Panc1 (cell line): ENCODE data around the gene DERL2. TPM values are rescaled to one million over a fixed set of nuclear protein-coding genes. Genes with fewer than 3 reads are reported as not detected.
"Not testable (repeated sequence)": the region's sequence is repeated elsewhere in the genome, so short reads cannot be mapped to it uniquely, and the experiment has no call there.

Experiments
- ATAC-seq: fragments of 200-7000 bp; cut with Tn5 transposase; 2 replicates; pipeline ENCODE4 v1.9.1; 2020; ENCODE audit warnings: mild to moderate bottlenecking, moderate library complexity
- BruUV-seq: library from RNA; stranded (reverse); fragments of 400-500 nt; replicated peaks from 2 replicates; lab custom pipeline; 2021; lab: Mats Ljungman, UMichigan
- CTCF ChIA-PET: fragments of 300-600 bp; sonication (Branson Sonifier 250); formaldehyde crosslinking; loops from one replicate; lab custom pipeline; 2022; ENCODE audit warnings: antibody characterized with exemption; lab: Charles Lee
- POLR2A ChIA-PET: fragments of 300-600 bp; sonication (Branson Sonifier 250); formaldehyde crosslinking; loops from one replicate; lab custom pipeline; 2022; ENCODE audit warnings: antibody characterized with exemption; lab: Charles Lee
- DNase-seq: peaks from one replicate; pipeline ENCODE4 v3.0.0-alpha.2; 2010; ENCODE audit warnings: low read depth, low spot score
- H3K27ac ChIP-seq: 2 replicates; pipeline ENCODE4 v1.5.1; 2011; ENCODE audit warnings: mild to moderate bottlenecking, low read length, inconsistent platforms
- H3K27me3 ChIP-seq: fragments of 200-500 bp; sonication (Bioruptor generic); 2 replicates; pipeline ENCODE4 v1.6.0; 2014; ENCODE audit warnings: low read length, inconsistent platforms; ENCODE audit not compliant: control insufficient read depth, insufficient read depth
- H3K36me3 ChIP-seq: fragments of 200-500 bp; sonication (Bioruptor generic); 2 replicates; pipeline ENCODE4 v1.5.1; 2014; ENCODE audit warnings: inconsistent platforms, mild to moderate bottlenecking, low read length, moderate library complexity; ENCODE audit not compliant: control insufficient read depth, insufficient read depth
- H3K4me1 ChIP-seq: 2 replicates; pipeline ENCODE4 v1.5.1; 2011; ENCODE audit warnings: inconsistent platforms, mild to moderate bottlenecking, low read length, moderate library complexity; ENCODE audit not compliant: control insufficient read depth, insufficient read depth
- H3K4me3 ChIP-seq, 2 experiments: 2 replicates each; pipeline ENCODE4 v1.5.1; 2011 to 2012; ENCODE audit warnings: low read depth in 2 of 2, low read length in 2 of 2, mild to moderate bottlenecking in 2 of 2, inconsistent platforms in 1 of 2, moderate library complexity in 1 of 2
- H3K9me3 ChIP-seq: fragments of 200-500 bp; sonication (Bioruptor generic); 2 replicates; pipeline ENCODE4 v1.5.1; 2014; ENCODE audit warnings: low read depth, mild to moderate bottlenecking, inconsistent platforms, low read length, moderate library complexity; ENCODE audit not compliant: control insufficient read depth, insufficient read depth
- CTCF ChIP-seq: fragments of 450-650 bp; IDR thresholded peaks from 2 replicates; pipeline ENCODE4 v1.5.1; 2017; ENCODE audit warnings: mild to moderate bottlenecking
- POLR2AphosphoS5 ChIP-seq: IDR thresholded peaks from 2 replicates; pipeline ENCODE4 v1.6.1; 2012; ENCODE audit warnings: mild to moderate bottlenecking, low read depth, low read length, moderate library complexity
- REST ChIP-seq, 2 experiments: IDR thresholded peaks; 2 replicates each; pipeline ENCODE4 v1.6.1; 2011 to 2012; ENCODE audit warnings: low read depth in 2 of 2, control low read depth in 1 of 2, low read length in 1 of 2, mild to moderate bottlenecking in 1 of 2, moderate library complexity in 1 of 2; ENCODE audit not compliant: insufficient read depth in 1 of 2
- SIN3A ChIP-seq: IDR thresholded peaks from 2 replicates; pipeline ENCODE4 v1.6.1; 2012; ENCODE audit warnings: low read depth, mild to moderate bottlenecking, low read length, moderate library complexity, borderline replicate concordance; ENCODE audit not compliant: insufficient read depth
- TCF7L2 ChIP-seq: IDR thresholded peaks from 2 replicates; pipeline ENCODE4 v1.6.1; 2011; ENCODE audit warnings: mild to moderate bottlenecking, low read depth, low read length, inconsistent platforms
- in situ Hi-C: cut with HindIII; loops from 2 replicates; pipeline ENCODE4 v1.10.0; 2016; ENCODE audit warnings: low sequenced_read_pairs, low pct_unique_long_range_greater_than_20kb
- intact Hi-C: fragments of 100-400 bp; cut with micrococcal nuclease; formaldehyde crosslinking; loops from one replicate; pipeline ENCODE4 v1.10.0; 2022; ENCODE audit not compliant: unreplicated experiment
- total RNA-seq: library from RNA; stranded (reverse); gene quantifications from one replicate; pipeline ENCODE4 v1.2.1, GENCODE V29; 2021; ENCODE audit not compliant: unreplicated experiment

DERL2 gene
- total RNA-seq, 1 experiment from 2014 or later, result 59.7 TPM

- CTCF ChIA-PET, H3K9me3 ChIP-seq, in situ Hi-C loops, H3K27me3 ChIP-seq, H3K27ac ChIP-seq, intact Hi-C loops, H3K4me1 ChIP-seq, DNase-seq, POLR2A ChIA-PET, H3K4me3 ChIP-seq: not testable (repeated sequence)
- BruUV-seq, result TSS peak; percentile 23
- peak; percentile 53 for TF ChIP-seq CTCF
- H3K36me3 ChIP-seq, result peaks cover 30% of the 10 kb centered on the region
- ATAC-seq, result 0 out of 2 replicates have a peak, but pooled peaks have one; percentile 39
Observed at GRCh38 chr17:5431234-5431633, 54.7 kb downstream of the DERL2 start.

GRCh38 chr17:5430413-5430999, 55.5 kb downstream of the DERL2 start:
- POLR2A ChIA-PET, result no interaction called here
- CTCF ChIA-PET, result no interaction called here
- no TSS peak for BruUV-seq
- no peaks in the 10 kb centered on the region for H3K27me3 ChIP-seq
- ATAC-seq, result no peak
- in situ Hi-C loops (no loop called here), intact Hi-C loops (no loop called here)
- peaks cover 29% of the 10 kb centered on the region for H3K36me3 ChIP-seq
- TF ChIP-seq CTCF (no peak), POLR2AphosphoS5 (no peak), REST (IDR thresholded peaks at IDR 0.05; ENCODE audit: insufficient read depth in 1 of 2, low read depth in 2 of 2, low read length in 1 of 2) (no peak), TCF7L2 (no peak), SIN3A (no peak)
- H3K27ac ChIP-seq, result no peak overlapping the region
- no peak overlapping the region for H3K4me3 ChIP-seq
- DNase-seq, result no peak
- H3K9me3 ChIP-seq, result no peaks in the 10 kb centered on the region
- no peaks in the 10 kb centered on the region for H3K4me1 ChIP-seq
